Type B pancreatic cell (in vitro differentiated cells): ENCODE measurements around the gene ARHGEF7. TPM values are rescaled to one million over a fixed set of nuclear protein-coding genes. Genes with fewer than 3 reads are reported as not detected.

Experiments
- DNase-seq: peaks from one replicate; pipeline ENCODE4 v3.0.0; 2021; ENCODE audit warnings: mixed read lengths; ENCODE audit not compliant: unreplicated experiment; ENCODE audit errors: extremely low spot score
- H3K27ac Mint-ChIP-seq: 2 replicates; pipeline ENCODE4 v1.8.0; 2021; ENCODE audit warnings: mild to moderate bottlenecking, mixed read lengths
- H3K27me3 Mint-ChIP-seq: 2 replicates; pipeline ENCODE4 v1.8.0; 2021; ENCODE audit warnings: mixed read lengths
- H3K36me3 Mint-ChIP-seq: 2 replicates; pipeline ENCODE4 v1.8.0; 2021; ENCODE audit warnings: mixed read lengths
- H3K4me1 Mint-ChIP-seq: one replicate; pipeline ENCODE4 v1.8.0; 2021; ENCODE audit warnings: mixed read lengths; ENCODE audit not compliant: unreplicated experiment
- H3K4me3 Mint-ChIP-seq: 2 replicates; pipeline ENCODE4 v1.8.0; 2021; ENCODE audit warnings: mild to moderate bottlenecking, mixed read lengths
- H3K9me3 Mint-ChIP-seq: 2 replicates; pipeline ENCODE4 v1.8.0; 2021; ENCODE audit warnings: mixed read lengths
- total RNA-seq: library from RNA; stranded (reverse); gene quantifications from 2 replicates; pipeline ENCODE4 v1.2.1, GENCODE V29; 2021; ENCODE audit warnings: low replicate concordance
- TF ChIP-seq, protein P1 (sequence below): fragments of 200-600 bp; sonication (generic); conservative IDR thresholded peaks from 2 replicates; pipeline ENCODE4 v1.5.0; 2021; ENCODE audit warnings: antibody characterized with exemption, mild to moderate bottlenecking

Gene ARHGEF7
- total RNA-seq, 1 donor from 2014 or later = 103 TPM

DNA sequence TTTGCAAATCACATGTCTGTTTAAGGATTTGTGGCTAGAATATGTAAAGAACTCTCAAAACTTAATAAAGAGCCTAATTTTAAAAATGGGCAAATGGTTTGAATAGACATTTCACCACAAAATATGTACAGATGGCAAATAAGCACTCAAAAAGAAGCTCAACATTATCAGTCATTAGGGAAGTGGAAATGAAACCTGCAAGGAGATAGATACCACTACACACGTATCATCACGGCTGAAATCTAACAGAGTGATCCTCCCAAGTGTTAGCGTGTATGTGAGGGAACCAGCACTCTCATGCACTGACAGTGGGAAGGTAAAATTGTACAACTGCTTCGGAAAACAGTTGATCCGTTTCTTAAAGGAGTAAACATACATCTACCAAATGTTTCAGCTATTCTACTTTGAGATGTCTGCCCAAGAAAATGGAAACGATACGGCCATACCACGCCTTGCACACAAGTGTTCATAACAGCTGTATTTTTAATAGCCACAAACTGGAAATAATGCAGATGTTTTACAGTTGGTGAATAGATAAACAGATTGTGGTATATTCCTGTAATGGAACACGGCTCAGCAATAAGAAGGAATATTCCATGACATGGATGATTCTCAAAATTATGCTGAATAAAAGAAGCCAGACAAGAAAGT, 14.5 kb downstream of the ARHGEF7 start:
- Mint-ChIP-seq H3K4me1 (peaks cover 34% of the 10 kb centered on the region), H3K27ac (no peak overlapping the region), H3K27me3 (peaks cover 2% of the 10 kb centered on the region), H3K36me3 (no peaks in the 10 kb centered on the region), H3K9me3 (no peaks in the 10 kb centered on the region), H3K4me3 (no peak overlapping the region)
- TF ChIP-seq, protein P1, sequence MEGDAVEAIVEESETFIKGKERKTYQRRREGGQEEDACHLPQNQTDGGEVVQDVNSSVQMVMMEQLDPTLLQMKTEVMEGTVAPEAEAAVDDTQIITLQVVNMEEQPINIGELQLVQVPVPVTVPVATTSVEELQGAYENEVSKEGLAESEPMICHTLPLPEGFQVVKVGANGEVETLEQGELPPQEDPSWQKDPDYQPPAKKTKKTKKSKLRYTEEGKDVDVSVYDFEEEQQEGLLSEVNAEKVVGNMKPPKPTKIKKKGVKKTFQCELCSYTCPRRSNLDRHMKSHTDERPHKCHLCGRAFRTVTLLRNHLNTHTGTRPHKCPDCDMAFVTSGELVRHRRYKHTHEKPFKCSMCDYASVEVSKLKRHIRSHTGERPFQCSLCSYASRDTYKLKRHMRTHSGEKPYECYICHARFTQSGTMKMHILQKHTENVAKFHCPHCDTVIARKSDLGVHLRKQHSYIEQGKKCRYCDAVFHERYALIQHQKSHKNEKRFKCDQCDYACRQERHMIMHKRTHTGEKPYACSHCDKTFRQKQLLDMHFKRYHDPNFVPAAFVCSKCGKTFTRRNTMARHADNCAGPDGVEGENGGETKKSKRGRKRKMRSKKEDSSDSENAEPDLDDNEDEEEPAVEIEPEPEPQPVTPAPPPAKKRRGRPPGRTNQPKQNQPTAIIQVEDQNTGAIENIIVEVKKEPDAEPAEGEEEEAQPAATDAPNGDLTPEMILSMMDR = no peak
- no peak for DNase-seq

DNA sequence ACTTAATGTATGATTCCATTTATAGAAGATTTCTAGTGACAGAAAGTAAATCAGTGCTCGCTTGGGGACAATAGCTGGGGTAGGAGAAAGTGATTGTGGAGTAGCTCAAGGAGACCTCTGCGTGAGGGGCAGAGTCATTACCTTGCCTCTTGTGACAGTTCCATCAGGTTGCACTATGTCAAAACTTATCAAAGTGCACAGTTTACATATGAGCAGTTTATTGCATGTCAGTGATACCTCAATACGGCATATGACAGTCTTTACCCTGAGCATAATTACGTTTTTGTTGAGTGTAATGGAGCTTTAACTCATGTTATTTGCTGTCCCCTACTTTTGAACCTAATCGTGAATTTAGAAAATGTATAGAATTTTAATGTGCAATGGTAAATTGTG, 15.0 kb downstream of the ARHGEF7 start:
- Mint-ChIP-seq H3K36me3 (no peaks in the 10 kb centered on the region), H3K9me3 (no peaks in the 10 kb centered on the region), H3K4me1 (peaks cover 31% of the 10 kb centered on the region), H3K27ac (no peak overlapping the region), H3K4me3 (no peak overlapping the region), H3K27me3 (peaks cover 2% of the 10 kb centered on the region)
- no peak for DNase-seq
- TF ChIP-seq, protein P1 = no peak

DNA sequence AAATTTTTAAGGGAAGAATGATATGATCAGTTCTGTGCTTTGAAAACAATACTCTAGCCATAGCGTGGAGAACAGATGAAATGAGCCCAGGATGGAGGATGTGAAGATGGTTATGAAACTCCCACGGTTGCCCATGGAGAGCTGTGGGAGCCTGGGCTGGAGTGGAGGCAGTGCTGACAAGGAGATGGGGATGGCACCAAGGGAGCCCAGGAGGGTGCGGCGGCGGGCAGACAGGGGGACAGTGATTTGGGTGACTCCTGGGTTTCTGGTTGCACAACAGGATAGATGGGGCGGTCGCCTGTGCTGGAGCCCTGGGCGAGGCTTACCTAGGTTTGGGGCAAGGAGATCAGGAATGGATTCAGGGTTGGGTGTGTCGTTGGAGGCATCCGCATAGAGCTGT, 15.9 kb downstream of the ARHGEF7 start:
- H3K27me3 Mint-ChIP-seq = peaks cover 2% of the 10 kb centered on the region
- no peak for DNase-seq
- H3K9me3 Mint-ChIP-seq = no peaks in the 10 kb centered on the region
- peak overlapping the region; percentile 6 for H3K27ac Mint-ChIP-seq
- H3K4me3 Mint-ChIP-seq = no peak overlapping the region
- peaks cover 25% of the 10 kb centered on the region for H3K4me1 Mint-ChIP-seq
- H3K36me3 Mint-ChIP-seq = no peaks in the 10 kb centered on the region
- TF ChIP-seq, protein P1 = no peak

DNA sequence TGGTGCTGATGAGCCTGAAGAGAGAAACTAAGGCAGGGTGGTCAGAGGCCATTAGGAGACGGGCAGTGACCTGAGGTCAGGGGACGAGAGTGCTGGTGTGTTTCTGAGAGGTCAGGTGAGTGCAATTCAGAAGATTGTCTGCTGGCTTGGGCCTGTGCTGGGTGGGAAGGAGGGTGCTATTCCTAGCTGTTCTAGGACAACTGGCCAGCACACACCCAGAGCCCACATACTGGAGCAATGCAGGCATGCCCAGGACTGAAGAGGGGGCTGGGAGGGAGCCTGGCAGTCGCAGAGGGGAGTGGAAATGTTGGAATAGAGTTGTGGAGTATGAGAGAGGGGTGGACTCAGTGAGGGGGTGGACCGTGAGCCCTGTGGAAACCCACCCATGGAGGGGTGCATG, 16.5 kb downstream of the ARHGEF7 start:
- H3K4me1 Mint-ChIP-seq = peaks cover 25% of the 10 kb centered on the region
- DNase-seq = no peak
- no peaks in the 10 kb centered on the region for H3K36me3 Mint-ChIP-seq
- TF ChIP-seq, protein P1 = no peak
- H3K27ac Mint-ChIP-seq = no peak overlapping the region
- H3K4me3 Mint-ChIP-seq = no peak overlapping the region
- peaks cover 1% of the 10 kb centered on the region for H3K27me3 Mint-ChIP-seq
- no peaks in the 10 kb centered on the region for H3K9me3 Mint-ChIP-seq

DNA sequence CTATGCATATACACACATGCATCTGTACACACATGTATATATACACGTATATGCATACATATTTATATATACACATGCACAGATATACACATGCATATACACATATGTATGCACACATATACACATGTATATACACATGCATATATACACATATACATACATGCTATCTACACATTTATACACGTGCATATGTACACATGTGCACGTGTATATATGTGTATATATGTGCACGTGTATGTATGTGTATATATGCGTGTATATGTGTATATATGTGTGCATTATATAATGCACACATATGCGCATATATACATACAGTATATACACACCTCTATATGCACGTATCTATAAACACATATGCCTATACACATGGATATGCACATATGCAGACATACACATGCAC, 17.8 kb downstream of the ARHGEF7 start:
- Mint-ChIP-seq H3K36me3 (no peaks in the 10 kb centered on the region), H3K4me1 (peaks cover 25% of the 10 kb centered on the region), H3K27me3 (no peaks in the 10 kb centered on the region), H3K9me3 (no peaks in the 10 kb centered on the region), H3K27ac (no peak overlapping the region), H3K4me3 (no peak overlapping the region)
- no peak for DNase-seq
- TF ChIP-seq, protein P1 = no peak
